HEK293T (cell line): ENCODE measurements around the gene ARHGAP26.

Experiments
- ARNT ChIP-seq: fragments of 450-650 bp; IDR thresholded peaks from 2 replicates; pipeline ENCODE4 v1.6.1; 2017; ENCODE audit warnings: mild to moderate bottlenecking
- BHLHE40 ChIP-seq: fragments of 450-650 bp; IDR thresholded peaks from 2 replicates; pipeline ENCODE4 v1.6.1; 2016; ENCODE audit warnings: mild to moderate bottlenecking, moderate library complexity, borderline replicate concordance
- CTBP1 ChIP-seq: fragments of 450-650 bp; IDR thresholded peaks from 2 replicates; pipeline ENCODE4 v1.6.1; 2016; ENCODE audit warnings: borderline replicate concordance
- FOXA1 ChIP-seq: fragments of 450-650 bp; IDR thresholded peaks from 2 replicates; pipeline ENCODE4 v1.6.1; 2016; ENCODE audit warnings: mild to moderate bottlenecking
- FOXK2 ChIP-seq: fragments of 450-650 bp; IDR thresholded peaks from 2 replicates; pipeline ENCODE4 v1.6.1; 2016; ENCODE audit warnings: mild to moderate bottlenecking
- FOXM1 ChIP-seq: fragments of 450-650 bp; IDR thresholded peaks from 2 replicates; pipeline ENCODE4 v1.6.1; 2017; ENCODE audit warnings: mild to moderate bottlenecking, borderline replicate concordance
- HDGF ChIP-seq: fragments of 450-650 bp; IDR thresholded peaks from 2 replicates; pipeline ENCODE4 v1.6.1; 2017; ENCODE audit warnings: antibody characterized with exemption, borderline replicate concordance
- NFRKB ChIP-seq: fragments of 450-650 bp; IDR thresholded peaks from 2 replicates; pipeline ENCODE4 v1.6.1; 2016; ENCODE audit warnings: mild to moderate bottlenecking, moderate library complexity
- SP1 ChIP-seq: fragments of 450-650 bp; IDR thresholded peaks from 2 replicates; pipeline ENCODE4 v1.6.1; 2017
- SUZ12 ChIP-seq: fragments of 450-650 bp; IDR thresholded peaks from 2 replicates; pipeline ENCODE4 v1.6.1; 2016; ENCODE audit warnings: mild to moderate bottlenecking
- ZNF384 ChIP-seq: fragments of 450-650 bp; IDR thresholded peaks from 2 replicates; pipeline ENCODE4 v1.6.1; 2016
- TF ChIP-seq, protein P1 (sequence below): fragments of 450-650 bp; IDR thresholded peaks from 2 replicates; pipeline ENCODE4 v1.6.1; 2016

DNA sequence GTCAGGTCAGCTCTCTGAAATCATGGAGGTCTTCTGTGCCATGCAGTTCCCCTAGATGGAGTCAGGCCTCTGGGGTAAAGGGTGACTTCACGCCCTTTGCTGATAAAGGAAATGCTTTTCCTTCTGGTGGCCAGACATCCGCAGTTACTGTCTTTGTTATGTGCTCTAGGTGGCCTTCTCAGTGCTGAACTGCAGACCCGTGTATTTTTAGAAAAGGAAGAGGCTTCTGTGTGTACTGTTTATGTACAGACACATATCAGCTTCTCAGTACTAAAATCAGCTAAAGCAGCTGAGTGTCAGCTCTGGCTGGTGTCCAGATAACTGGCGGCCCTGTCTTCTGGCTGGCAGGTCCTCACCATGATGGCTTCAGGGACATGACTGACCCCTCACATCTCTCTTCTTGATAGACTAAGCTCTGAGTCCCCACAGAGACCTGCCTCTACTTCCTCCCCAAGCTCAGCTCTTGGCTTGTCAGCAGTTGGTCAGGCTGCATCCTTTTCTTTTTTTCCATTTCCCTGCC is 75.3 kb downstream of the ARHGAP26 start:
- TF ChIP-seq FOXK2 (no peak), SUZ12 (no peak), ZNF384 (no peak), FOXM1 (no peak), NFRKB (no peak), ARNT (no peak), HDGF (no peak), BHLHE40 (no peak), SP1 (no peak), FOXA1 (no peak), CTBP1 (no peak)
- TF ChIP-seq, protein P1, sequence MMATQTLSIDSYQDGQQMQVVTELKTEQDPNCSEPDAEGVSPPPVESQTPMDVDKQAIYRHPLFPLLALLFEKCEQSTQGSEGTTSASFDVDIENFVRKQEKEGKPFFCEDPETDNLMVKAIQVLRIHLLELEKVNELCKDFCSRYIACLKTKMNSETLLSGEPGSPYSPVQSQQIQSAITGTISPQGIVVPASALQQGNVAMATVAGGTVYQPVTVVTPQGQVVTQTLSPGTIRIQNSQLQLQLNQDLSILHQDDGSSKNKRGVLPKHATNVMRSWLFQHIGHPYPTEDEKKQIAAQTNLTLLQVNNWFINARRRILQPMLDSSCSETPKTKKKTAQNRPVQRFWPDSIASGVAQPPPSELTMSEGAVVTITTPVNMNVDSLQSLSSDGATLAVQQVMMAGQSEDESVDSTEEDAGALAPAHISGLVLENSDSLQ: no peak
